WTC11 (cell line): ENCODE results near the gene PLEKHM3. TPM values are rescaled to one million over a fixed set of nuclear protein-coding genes. Genes with fewer than 3 reads are reported as not detected.

Experiments
- ATAC-seq: fragments of 200-7000 bp; cut with Tn5 transposase; 2 replicates; pipeline ENCODE4 v1.10.0; 2021; ENCODE audit warnings: mild to moderate bottlenecking, moderate library complexity
- CTCF ChIA-PET: fragments of 300-600 bp; sonication (Branson Sonifier 250); formaldehyde crosslinking; loops from one replicate; lab custom pipeline; 2021; ENCODE audit warnings: antibody characterized with exemption; lab: Charles Lee
- POLR2A ChIA-PET: fragments of 350-600 bp; sonication (Branson Sonifier 250); formaldehyde crosslinking; loops from one replicate; lab custom pipeline; 2021; ENCODE audit warnings: antibody characterized with exemption; lab: Charles Lee
- DNase-seq: peaks from one replicate; pipeline ENCODE4 v3.0.0; 2021; ENCODE audit warnings: low spot score
- H3K27ac Mint-ChIP-seq: 2 replicates; pipeline ENCODE4 v1.8.0; 2021; ENCODE audit warnings: mixed read lengths
- H3K27me3 Mint-ChIP-seq: 2 replicates; pipeline ENCODE4 v1.8.0; 2021; ENCODE audit warnings: low read depth, mild to moderate bottlenecking, moderate library complexity, mixed read lengths
- H3K36me3 Mint-ChIP-seq: 2 replicates; pipeline ENCODE4 v1.8.0; 2021; ENCODE audit warnings: mixed read lengths
- H3K4me1 Mint-ChIP-seq: 2 replicates; pipeline ENCODE4 v1.8.0; 2022; ENCODE audit warnings: mixed read lengths
- H3K4me3 Mint-ChIP-seq: 2 replicates; pipeline ENCODE4 v1.8.0; 2021; ENCODE audit warnings: mild to moderate bottlenecking, moderate library complexity, mixed read lengths
- H3K9me3 Mint-ChIP-seq: 2 replicates; pipeline ENCODE4 v1.8.0; 2021; ENCODE audit warnings: mixed read lengths
- AR ChIP-seq: fragments of 250-450 bp; sonication (Bioruptor Pico); IDR thresholded peaks from 2 replicates; pipeline ENCODE4 v1.9.0; 2021; ENCODE audit warnings: mild to moderate bottlenecking
- ARID4B ChIP-seq: sonication (generic); formaldehyde crosslinking; IDR thresholded peaks from 2 replicates; pipeline ENCODE4 v1.8.0; 2023; ENCODE audit warnings: missing genetic modification reagents, mild to moderate bottlenecking, borderline replicate concordance
- ATF1 ChIP-seq: sonication (generic); formaldehyde crosslinking; IDR thresholded peaks from 2 replicates; pipeline ENCODE4 v1.8.1; 2023; ENCODE audit warnings: mild to moderate bottlenecking, moderate library complexity, missing genetic modification reagents
- CBFB ChIP-seq: sonication (generic); formaldehyde crosslinking; IDR thresholded peaks from 2 replicates; pipeline ENCODE4 v1.8.1; 2022; ENCODE audit warnings: mild to moderate bottlenecking, low read depth, missing genetic modification reagents
- CTCF ChIP-seq: fragments of 200-600 bp; IDR thresholded peaks from 2 replicates; pipeline ENCODE4 v1.8.0; 2022; ENCODE audit warnings: antibody characterized with exemption
- ELF4 ChIP-seq: sonication (generic); formaldehyde crosslinking; IDR thresholded peaks from 2 replicates; pipeline ENCODE4 v1.8.1; 2022; ENCODE audit warnings: low read depth, mild to moderate bottlenecking, moderate library complexity, missing genetic modification reagents
- ESRRA ChIP-seq: sonication (generic); formaldehyde crosslinking; IDR thresholded peaks from 2 replicates; pipeline ENCODE4 v1.8.1; 2022; ENCODE audit warnings: mild to moderate bottlenecking, missing genetic modification reagents, borderline replicate concordance
- FOXJ3 ChIP-seq: sonication (generic); formaldehyde crosslinking; IDR thresholded peaks from 2 replicates; pipeline ENCODE4 v1.9.0; 2021; ENCODE audit warnings: missing genetic modification reagents, mild to moderate bottlenecking, borderline replicate concordance
- GABPB1 ChIP-seq: sonication (generic); formaldehyde crosslinking; IDR thresholded peaks from 2 replicates; pipeline ENCODE4 v1.8.1; 2023; ENCODE audit warnings: mild to moderate bottlenecking, missing genetic modification reagents
- NR1H2 ChIP-seq: sonication (generic); formaldehyde crosslinking; IDR thresholded peaks from 2 replicates; pipeline ENCODE4 v1.9.0; 2021; ENCODE audit warnings: mild to moderate bottlenecking, moderate library complexity, missing genetic modification reagents
- ZMAT4 ChIP-seq: fragments of 250-450 bp; sonication (Bioruptor Pico); IDR thresholded peaks from 2 replicates; pipeline ENCODE4 v1.9.0; 2021; ENCODE audit warnings: mild to moderate bottlenecking
- ZNF396 ChIP-seq: fragments of 250-450 bp; sonication (Bioruptor Pico); IDR thresholded peaks from 2 replicates; pipeline ENCODE4 v1.8.0; 2021; ENCODE audit warnings: mild to moderate bottlenecking, moderate library complexity, borderline replicate concordance
- ZNF512 ChIP-seq: sonication (generic); formaldehyde crosslinking; IDR thresholded peaks from 2 replicates; pipeline ENCODE4 v1.8.1; 2022; ENCODE audit warnings: missing genetic modification reagents, borderline replicate concordance
- total RNA-seq: library from RNA; stranded (reverse); gene quantifications from 3 replicates; pipeline ENCODE4 v1.2.3, GENCODE V29; 2021

The PLEKHM3 gene
- total RNA-seq, 1 experiment from 2014 or later, result 5.8 TPM

- Mint-ChIP-seq H3K4me3 (no peak overlapping the region), H3K27me3 (no peaks in the 10 kb centered on the region)
- no peak for TF ChIP-seq ATF1
- no peak for TF ChIP-seq ZMAT4 (CRISPR knock-in tag)
- TF ChIP-seq GABPB1 (CRISPR knock-in tag), result peak; percentile 46; the same call in 1 of the 2 replicates
- no peak for TF ChIP-seq CBFB
- TF ChIP-seq, all 79 proteins: peak for 1
- ChIA-PET CTCF (interaction anchor here (0.5 to 3.1 kb wide), 35 partner anchors 8 to 226 kb away, joined by 3 to 22 read pairs (median 5); partner anchors contain the start of gene FZD5), POLR2A (interaction anchor here (0.8 to 1.4 kb wide), 5 partner anchors 8 to 368 kb away, joined by 3 to 5 read pairs (median 3); partner anchors contain the start of genes CREB1 and PLEKHM3)
- no peak for ATAC-seq
- Mint-ChIP-seq H3K27ac (peak overlapping the region; percentile 58; the same call in 1 of the 2 replicates), H3K9me3 (no peaks in the 10 kb centered on the region), H3K4me1 (peaks cover 47% of the 10 kb centered on the region), H3K36me3 (no peaks in the 10 kb centered on the region)
- no peak for DNase-seq
These were observed 127.6 kb downstream of the PLEKHM3 start for GRCh38 chr2:207897541-207898353.

- ATAC-seq (peak; percentile 94), DNase-seq (peak; percentile 68)
- TF ChIP-seq ELF4 (CRISPR knock-in tag) (no peak), CTCF (peak; percentile 40; the same call in 1 of the 2 replicates)
- peak overlapping the region; percentile 94 for H3K27ac Mint-ChIP-seq
- POLR2A ChIA-PET, result interaction anchor here (0.8 to 1.7 kb wide), 6 partner anchors 9 to 367 kb away, joined by 3 to 5 read pairs (median 4); partner anchors contain the start of genes CREB1, FZD5 and PLEKHM3
- H3K4me3 Mint-ChIP-seq, result peak overlapping the region; percentile 19; the same call in 1 of the 2 replicates
- H3K27me3 Mint-ChIP-seq, result no peaks in the 10 kb centered on the region
- peaks cover 57% of the 10 kb centered on the region for H3K4me1 Mint-ChIP-seq
- no peaks in the 10 kb centered on the region for H3K9me3 Mint-ChIP-seq
- CTCF ChIA-PET, result interaction anchor here (0.5 to 3.1 kb wide), 41 partner anchors 8 to 225 kb away, joined by 3 to 22 read pairs (median 4); partner anchors contain the start of genes FZD5 and PLEKHM3
- H3K36me3 Mint-ChIP-seq, result no peaks in the 10 kb centered on the region
These were observed 128.6 kb downstream of the PLEKHM3 start for GRCh38 chr2:207896525-207897285.

GRCh38 chr2:207895274-207895860 lies 130.0 kb downstream of the PLEKHM3 start:
- POLR2A ChIA-PET, result interaction anchor here (1.7 kb wide), 1 partner anchor 126 kb away, joined by 5 read pairs; the partner anchor contains the start of gene FZD5
- DNase-seq (no peak), ATAC-seq (no peak)
- no peaks in the 10 kb centered on the region for H3K9me3 Mint-ChIP-seq
- H3K27me3 Mint-ChIP-seq, result no peaks in the 10 kb centered on the region
- peak overlapping the region; percentile 60 for H3K27ac Mint-ChIP-seq
- no peaks in the 10 kb centered on the region for H3K36me3 Mint-ChIP-seq
- CTCF ChIA-PET, result interaction anchor here (1.5 to 3.0 kb wide), 3 partner anchors 21 to 145 kb away, joined by 4 to 15 read pairs (median 6); no protein-coding TSS in a partner anchor
- H3K4me1 Mint-ChIP-seq, result peaks cover 66% of the 10 kb centered on the region
- no peak overlapping the region for H3K4me3 Mint-ChIP-seq
- TF ChIP-seq GABPB1 (CRISPR knock-in tag) (no peak), FOXJ3 (CRISPR knock-in tag) (no peak), ZNF396 (CRISPR knock-in tag) (no peak), ZNF512 (CRISPR knock-in tag) (no peak), ESRRA (CRISPR knock-in tag) (no peak), ARID4B (no peak), AR (CRISPR knock-in tag) (no peak), NR1H2 (CRISPR knock-in tag) (no peak)
